WTC11 (cell line): ENCODE data around the gene NLRX1. TPM values are rescaled to one million over a fixed set of nuclear protein-coding genes. Genes with fewer than 3 reads are reported as not detected.

ENCODE experiments used
- ATAC-seq: fragments of 200-7000 bp; cut with Tn5 transposase; 2 replicates; pipeline ENCODE4 v1.10.0; 2021; ENCODE audit warnings: mild to moderate bottlenecking, moderate library complexity
- Bru-seq: library from RNA; stranded (reverse); fragments of 400-500 nt; gene quantifications from one replicate; lab custom pipeline; 2021; lab: Mats Ljungman, UMichigan
- CTCF ChIA-PET: fragments of 300-600 bp; sonication (Branson Sonifier 250); formaldehyde crosslinking; loops from one replicate; lab custom pipeline; 2021; ENCODE audit warnings: antibody characterized with exemption; lab: Charles Lee
- POLR2A ChIA-PET: fragments of 350-600 bp; sonication (Branson Sonifier 250); formaldehyde crosslinking; loops from one replicate; lab custom pipeline; 2021; ENCODE audit warnings: antibody characterized with exemption; lab: Charles Lee
- DNase-seq: peaks from one replicate; pipeline ENCODE4 v3.0.0; 2021; ENCODE audit warnings: low spot score
- H3K27ac Mint-ChIP-seq: 2 replicates; pipeline ENCODE4 v1.8.0; 2021; ENCODE audit warnings: mixed read lengths
- H3K27me3 Mint-ChIP-seq: 2 replicates; pipeline ENCODE4 v1.8.0; 2021; ENCODE audit warnings: low read depth, mild to moderate bottlenecking, moderate library complexity, mixed read lengths
- H3K36me3 Mint-ChIP-seq: 2 replicates; pipeline ENCODE4 v1.8.0; 2021; ENCODE audit warnings: mixed read lengths
- H3K4me1 Mint-ChIP-seq: 2 replicates; pipeline ENCODE4 v1.8.0; 2022; ENCODE audit warnings: mixed read lengths
- H3K4me3 Mint-ChIP-seq: 2 replicates; pipeline ENCODE4 v1.8.0; 2021; ENCODE audit warnings: mild to moderate bottlenecking, moderate library complexity, mixed read lengths
- H3K9me3 Mint-ChIP-seq: 2 replicates; pipeline ENCODE4 v1.8.0; 2021; ENCODE audit warnings: mixed read lengths
- ATF2 ChIP-seq: sonication (generic); formaldehyde crosslinking; IDR thresholded peaks from 2 replicates; pipeline ENCODE4 v1.8.1; 2022; ENCODE audit warnings: low read depth, missing genetic modification reagents, borderline replicate concordance
- ATF3 ChIP-seq: sonication (generic); formaldehyde crosslinking; conservative IDR thresholded peaks from 2 replicates; pipeline ENCODE4 v1.8.1; 2022; ENCODE audit warnings: mild to moderate bottlenecking, missing genetic modification reagents
- ATF6 ChIP-seq: sonication (generic); formaldehyde crosslinking; IDR thresholded peaks from 2 replicates; pipeline ENCODE4 v1.8.1; 2023; ENCODE audit warnings: mild to moderate bottlenecking, missing genetic modification reagents
- CBFB ChIP-seq: sonication (generic); formaldehyde crosslinking; IDR thresholded peaks from 2 replicates; pipeline ENCODE4 v1.8.1; 2022; ENCODE audit warnings: mild to moderate bottlenecking, low read depth, missing genetic modification reagents
- CDX4 ChIP-seq: fragments of 250-450 bp; sonication (Bioruptor Pico); IDR thresholded peaks from 2 replicates; pipeline ENCODE4 v1.9.0; 2021; ENCODE audit warnings: moderate library complexity, mild to moderate bottlenecking, inconsistent platforms, borderline replicate concordance
- FOXJ3 ChIP-seq: sonication (generic); formaldehyde crosslinking; IDR thresholded peaks from 2 replicates; pipeline ENCODE4 v1.9.0; 2021; ENCODE audit warnings: missing genetic modification reagents, mild to moderate bottlenecking, borderline replicate concordance
- FOXP4 ChIP-seq: sonication (generic); formaldehyde crosslinking; IDR thresholded peaks from 2 replicates; pipeline ENCODE4 v1.8.0; 2022; ENCODE audit warnings: mild to moderate bottlenecking, missing genetic modification reagents
- HMGXB4 ChIP-seq: sonication (generic); formaldehyde crosslinking; IDR thresholded peaks from 2 replicates; pipeline ENCODE4 v1.8.1; 2023; ENCODE audit warnings: mild to moderate bottlenecking, moderate library complexity, missing genetic modification reagents
- JAZF1 ChIP-seq: fragments of 250-450 bp; sonication (Bioruptor Pico); IDR thresholded peaks from 2 replicates; pipeline ENCODE4 v1.9.0; 2021; ENCODE audit warnings: moderate library complexity, mild to moderate bottlenecking, inconsistent platforms
- NFATC4 ChIP-seq: fragments of 250-450 bp; sonication (Bioruptor Pico); IDR thresholded peaks from 2 replicates; pipeline ENCODE4 v1.9.0; 2021; ENCODE audit warnings: mild to moderate bottlenecking
- NR1H2 ChIP-seq: sonication (generic); formaldehyde crosslinking; IDR thresholded peaks from 2 replicates; pipeline ENCODE4 v1.9.0; 2021; ENCODE audit warnings: mild to moderate bottlenecking, moderate library complexity, missing genetic modification reagents
- SP1 ChIP-seq: sonication (generic); formaldehyde crosslinking; conservative IDR thresholded peaks from 2 replicates; pipeline ENCODE4 v1.8.1; 2022; ENCODE audit warnings: missing genetic modification reagents
- TEAD1 ChIP-seq: sonication (generic); formaldehyde crosslinking; IDR thresholded peaks from 2 replicates; pipeline ENCODE4 v1.8.0; 2022; ENCODE audit warnings: mild to moderate bottlenecking, missing genetic modification reagents
- ZMAT4 ChIP-seq: fragments of 250-450 bp; sonication (Bioruptor Pico); IDR thresholded peaks from 2 replicates; pipeline ENCODE4 v1.9.0; 2021; ENCODE audit warnings: mild to moderate bottlenecking
- ZNF121 ChIP-seq: sonication (generic); formaldehyde crosslinking; IDR thresholded peaks from 2 replicates; pipeline ENCODE4 v1.8.0; 2023; ENCODE audit warnings: missing genetic modification reagents
- ZNF138 ChIP-seq: sonication (generic); formaldehyde crosslinking; conservative IDR thresholded peaks from 2 replicates; pipeline ENCODE4 v1.8.1; 2022; ENCODE audit warnings: mild to moderate bottlenecking, moderate library complexity, missing genetic modification reagents
- ZNF232 ChIP-seq: sonication (generic); formaldehyde crosslinking; IDR thresholded peaks from 2 replicates; pipeline ENCODE4 v1.8.0; 2022; ENCODE audit warnings: mild to moderate bottlenecking, missing genetic modification reagents
- ZNF532 ChIP-seq: fragments of 250-450 bp; sonication (Bioruptor Pico); IDR thresholded peaks from 2 replicates; pipeline ENCODE4 v1.9.0; 2021; ENCODE audit warnings: mild to moderate bottlenecking, borderline replicate concordance
- long read RNA-seq, 3 experiments: library from RNA in 1 of 3; library from capped mRNA in 1 of 3; library from polyadenylated mRNA in 1 of 3; unstranded in 2 of 3; stranded (forward) in 1 of 3; transcript quantifications; one replicate each; pipeline ENCODE4 v2.0.0, GENCODE V29; 2021
- total RNA-seq: library from RNA; stranded (reverse); gene quantifications from 3 replicates; pipeline ENCODE4 v1.2.3, GENCODE V29; 2021
- TF ChIP-seq, protein P1 (sequence below): sonication (generic); formaldehyde crosslinking; IDR thresholded peaks from 2 replicates; pipeline ENCODE4 v1.8.1; 2022; ENCODE audit warnings: missing genetic modification reagents, borderline replicate concordance

Gene NLRX1
- total RNA-seq (19.9 to 23.2 TPM (median 20.8 TPM) in 3 replicates), Bru-seq, nascent RNA (percentile 53 among the genes with signal in this experiment)
- long read RNA-seq, experiment 1, full-length matches to known transcripts: 22 of 73 reads
- long read RNA-seq, experiment 1, partial matches to known transcripts: 9 of 73 reads
- long read RNA-seq, experiment 1, other reads (novel, unspliced or antisense): 42 of 73 reads
- long read RNA-seq, experiment 2, full-length matches to known transcripts: 4 of 23 reads
- long read RNA-seq, experiment 2, partial matches to known transcripts: 7 of 23 reads
- long read RNA-seq, experiment 2, other reads (novel, unspliced or antisense): 12 of 23 reads
- long read RNA-seq, experiment 3, partial matches to known transcripts: 2 of 2 reads
- long read RNA-seq, experiment 3, other reads (novel, unspliced or antisense): 0 of 2 reads

DNA sequence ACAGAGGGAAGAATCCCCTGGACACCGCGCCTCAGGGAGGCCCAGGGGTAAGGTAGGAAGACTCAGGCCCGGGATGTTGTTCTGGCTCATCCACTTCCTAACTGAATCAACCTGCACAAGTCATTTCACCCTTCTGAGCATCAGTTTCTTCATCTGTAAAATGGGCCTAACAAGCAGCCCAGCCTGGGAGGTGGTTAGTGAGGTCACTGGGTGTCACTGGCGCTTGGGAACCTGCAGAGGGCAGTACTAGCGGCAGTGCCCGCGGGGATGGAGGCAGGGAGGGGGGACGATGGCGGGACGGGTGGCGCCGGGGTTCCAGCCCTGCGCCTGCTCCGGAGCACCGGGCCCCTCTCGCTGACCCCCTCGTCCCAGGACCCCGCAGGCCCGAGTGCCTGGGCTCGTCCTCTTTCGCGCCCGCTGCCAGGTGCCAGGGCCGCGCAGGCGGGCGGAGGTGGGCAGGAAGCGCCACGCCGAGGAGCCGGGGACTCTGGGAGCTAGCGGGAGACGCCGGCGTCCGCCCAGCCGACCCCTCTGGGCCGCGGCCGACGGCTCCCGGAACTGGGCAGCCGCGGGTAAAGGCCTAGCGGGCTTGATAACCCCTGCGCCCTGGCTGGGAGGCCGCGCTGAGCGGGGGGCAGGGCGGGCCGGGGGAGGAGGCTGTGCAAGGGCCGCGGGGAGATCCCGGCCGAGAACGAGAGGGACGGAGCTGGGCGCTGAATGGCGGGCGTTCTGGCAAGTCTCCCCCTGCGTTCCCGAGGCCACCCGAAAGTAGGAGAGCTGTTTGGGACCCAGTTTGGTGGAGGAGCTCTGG is at the start of gene NLRX1:
TSS of gene NLRX1 (plus strand) at position 255 of the 811 bp plus-strand sequence. CDS start 2,679 bp downstream, outside the sequence.
- peak; percentile 83 for DNase-seq
- ATAC-seq: peak; percentile 72
- Mint-ChIP-seq H3K27me3 (no peaks in the 10 kb centered on the region), H3K9me3 (no peaks in the 10 kb centered on the region), H3K27ac (peak within 1 kb of the TSS; percentile 95), H3K4me3 (peak within 1 kb of the TSS; percentile 83), H3K4me1 (peaks cover 26% of the 10 kb centered on the region), H3K36me3 (no peaks in the 10 kb centered on the region)
- POLR2A ChIA-PET: interaction anchor here (0.8 to 1.3 kb wide), 7 partner anchors 16 to 210 kb away, joined by 3 to 7 read pairs (median 4); partner anchors contain the start of genes C2CD2L, CBL, DPAGT1 and HMBS
- CTCF ChIA-PET: interaction anchor here (0.7 to 2.3 kb wide), 33 partner anchors 9 to 213 kb away, joined by 3 to 33 read pairs (median 5); partner anchors contain the start of genes ABCG4, C1QTNF5, C2CD2L and CBL
- TF ChIP-seq ZNF138 (0 out of 2 replicates have a peak, but pooled peaks have one; percentile 57), CBFB (CRISPR knock-in tag) (no peak), HMGXB4 (CRISPR knock-in tag) (peak; percentile 99), ZNF121 (CRISPR knock-in tag) (peak; percentile 93), JAZF1 (CRISPR knock-in tag) (no peak), NR1H2 (CRISPR knock-in tag) (no peak), FOXJ3 (CRISPR knock-in tag) (no peak), ATF3 (peak; percentile 66; the same call in 1 of the 2 replicates), ZMAT4 (CRISPR knock-in tag) (no peak), SP1 (CRISPR knock-in tag) (peak; percentile 62), ZNF532 (CRISPR knock-in tag) (no peak), ATF6 (CRISPR knock-in tag) (no peak), TEAD1 (CRISPR knock-in tag) (no peak), NFATC4 (CRISPR knock-in tag) (no peak), ZNF232 (CRISPR knock-in tag) (no peak), FOXP4 (no peak), ATF2 (CRISPR knock-in tag) (peak; percentile 30; the same call in 1 of the 2 replicates), CDX4 (CRISPR knock-in tag) (no peak)
- TF ChIP-seq, protein P1, sequence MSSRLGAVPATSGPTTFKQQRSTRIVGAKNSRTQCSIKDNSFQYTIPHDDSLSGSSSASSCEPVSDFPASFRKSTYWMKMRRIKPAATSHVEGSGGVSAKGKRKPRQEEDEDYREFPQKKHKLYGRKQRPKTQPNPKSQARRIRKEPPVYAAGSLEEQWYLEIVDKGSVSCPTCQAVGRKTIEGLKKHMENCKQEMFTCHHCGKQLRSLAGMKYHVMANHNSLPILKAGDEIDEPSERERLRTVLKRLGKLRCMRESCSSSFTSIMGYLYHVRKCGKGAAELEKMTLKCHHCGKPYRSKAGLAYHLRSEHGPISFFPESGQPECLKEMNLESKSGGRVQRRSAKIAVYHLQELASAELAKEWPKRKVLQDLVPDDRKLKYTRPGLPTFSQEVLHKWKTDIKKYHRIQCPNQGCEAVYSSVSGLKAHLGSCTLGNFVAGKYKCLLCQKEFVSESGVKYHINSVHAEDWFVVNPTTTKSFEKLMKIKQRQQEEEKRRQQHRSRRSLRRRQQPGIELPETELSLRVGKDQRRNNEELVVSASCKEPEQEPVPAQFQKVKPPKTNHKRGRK (CRISPR knock-in tag): no peak
